Stimulated activated naive CD8-positive, alpha-beta T cell treated with anti-CD3 and anti-CD28 coated beads, Interleukin-15, Interleukin-2, amounts not matched to agents 100 ng/mL and 50 ng/mL, for 24 hours (primary cell): ENCODE measurements around the gene STK11.
A peak's percentile ranks its signal among the peaks of the same experiment; 100 is the strongest.

Experiments used
- H3K27ac Mint-ChIP-seq: one replicate; pipeline ENCODE4 v1.8.0; 2021; ENCODE audit warnings: mild to moderate bottlenecking, mixed read lengths
- H3K27me3 Mint-ChIP-seq: one replicate; pipeline ENCODE4 v1.8.0; 2021; ENCODE audit warnings: mixed read lengths
- H3K36me3 Mint-ChIP-seq: one replicate; pipeline ENCODE4 v1.8.0; 2021; ENCODE audit warnings: low read depth, mixed read lengths
- H3K4me1 Mint-ChIP-seq: one replicate; pipeline ENCODE4 v1.8.0; 2021; ENCODE audit warnings: low read depth, mixed read lengths
- H3K4me3 Mint-ChIP-seq: one replicate; pipeline ENCODE4 v1.8.0; 2021; ENCODE audit warnings: mild to moderate bottlenecking, mixed read lengths
- H3K9me3 Mint-ChIP-seq: one replicate; pipeline ENCODE4 v1.8.0; 2021; ENCODE audit warnings: mixed read lengths

The STK11 gene

GRCh38 chr19:1205114-1206099, at the start of gene STK11:
Gene STK11, plus strand, starts transcription at chr19:1205778. Its CDS starts 1,136 bp downstream, at chr19:1206914.
- peaks cover 7% of the 10 kb centered on the region for H3K36me3 Mint-ChIP-seq
- peak within 1 kb of the TSS; percentile 87 for H3K27ac Mint-ChIP-seq
- peak within 1 kb of the TSS; percentile 95 for H3K4me3 Mint-ChIP-seq
- peaks cover 26% of the 10 kb centered on the region for H3K4me1 Mint-ChIP-seq
- no peaks in the 10 kb centered on the region for H3K9me3 Mint-ChIP-seq
- H3K27me3 Mint-ChIP-seq, result no peaks in the 10 kb centered on the region

GRCh38 chr19:1156305-1156801, 49.2 kb upstream of the STK11 start:
- Mint-ChIP-seq H3K4me1 (no peaks in the 10 kb centered on the region), H3K4me3 (no peak overlapping the region), H3K9me3 (no peaks in the 10 kb centered on the region), H3K27ac (no peak overlapping the region), H3K36me3 (peaks cover 3% of the 10 kb centered on the region), H3K27me3 (no peaks in the 10 kb centered on the region)

- H3K4me3 Mint-ChIP-seq, result no peak overlapping the region
- H3K4me1 Mint-ChIP-seq, result no peaks in the 10 kb centered on the region
- H3K27ac Mint-ChIP-seq, result no peak overlapping the region
- H3K36me3 Mint-ChIP-seq, result peaks cover 3% of the 10 kb centered on the region
- H3K9me3 Mint-ChIP-seq, result no peaks in the 10 kb centered on the region
- no peaks in the 10 kb centered on the region for H3K27me3 Mint-ChIP-seq
Measured at GRCh38 chr19:1156830-1157615, 48.6 kb upstream of the STK11 start.

GRCh38 chr19:1157931-1158884, 47.4 kb upstream of the STK11 start:
- Mint-ChIP-seq H3K4me3 (no peak overlapping the region), H3K4me1 (peaks cover 6% of the 10 kb centered on the region), H3K27me3 (no peaks in the 10 kb centered on the region), H3K36me3 (no peaks in the 10 kb centered on the region), H3K27ac (no peak overlapping the region), H3K9me3 (no peaks in the 10 kb centered on the region)

- no peaks in the 10 kb centered on the region for H3K27me3 Mint-ChIP-seq
- H3K36me3 Mint-ChIP-seq, result no peaks in the 10 kb centered on the region
- H3K27ac Mint-ChIP-seq, result no peak overlapping the region
- H3K4me1 Mint-ChIP-seq, result peaks cover 6% of the 10 kb centered on the region
- H3K9me3 Mint-ChIP-seq, result no peaks in the 10 kb centered on the region
- no peak overlapping the region for H3K4me3 Mint-ChIP-seq
Measured at GRCh38 chr19:1158885-1159448, 46.6 kb upstream of the STK11 start.

GRCh38 chr19:1159864-1160595, 45.5 kb upstream of the STK11 start:
- Mint-ChIP-seq H3K4me1 (peaks cover 6% of the 10 kb centered on the region), H3K4me3 (no peak overlapping the region), H3K36me3 (no peaks in the 10 kb centered on the region), H3K27me3 (no peaks in the 10 kb centered on the region), H3K27ac (no peak overlapping the region), H3K9me3 (no peaks in the 10 kb centered on the region)

- no peak overlapping the region for H3K4me3 Mint-ChIP-seq
- no peaks in the 10 kb centered on the region for H3K27me3 Mint-ChIP-seq
- H3K4me1 Mint-ChIP-seq, result peaks cover 6% of the 10 kb centered on the region
- H3K36me3 Mint-ChIP-seq, result no peaks in the 10 kb centered on the region
- H3K9me3 Mint-ChIP-seq, result no peaks in the 10 kb centered on the region
- H3K27ac Mint-ChIP-seq, result no peak overlapping the region
Measured at GRCh38 chr19:1161716-1162115, 43.9 kb upstream of the STK11 start.

- Mint-ChIP-seq H3K4me1 (peaks cover 6% of the 10 kb centered on the region), H3K9me3 (no peaks in the 10 kb centered on the region), H3K27me3 (no peaks in the 10 kb centered on the region), H3K27ac (no peak overlapping the region), H3K4me3 (no peak overlapping the region), H3K36me3 (no peaks in the 10 kb centered on the region)
Measured at GRCh38 chr19:1162404-1163282, 42.9 kb upstream of the STK11 start.

- Mint-ChIP-seq H3K27me3 (no peaks in the 10 kb centered on the region), H3K27ac (no peak overlapping the region), H3K36me3 (no peaks in the 10 kb centered on the region), H3K4me3 (no peak overlapping the region), H3K4me1 (peaks cover 6% of the 10 kb centered on the region), H3K9me3 (no peaks in the 10 kb centered on the region)
Measured at GRCh38 chr19:1163283-1163933, 42.2 kb upstream of the STK11 start.

GRCh38 chr19:1163934-1164683, 41.5 kb upstream of the STK11 start:
- no peak overlapping the region for H3K27ac Mint-ChIP-seq
- H3K27me3 Mint-ChIP-seq, result no peaks in the 10 kb centered on the region
- H3K4me3 Mint-ChIP-seq, result no peak overlapping the region
- no peaks in the 10 kb centered on the region for H3K9me3 Mint-ChIP-seq
- H3K36me3 Mint-ChIP-seq, result no peaks in the 10 kb centered on the region
- H3K4me1 Mint-ChIP-seq, result peaks cover 9% of the 10 kb centered on the region

GRCh38 chr19:1164684-1165531, 40.7 kb upstream of the STK11 start:
- no peaks in the 10 kb centered on the region for H3K36me3 Mint-ChIP-seq
- H3K27me3 Mint-ChIP-seq, result no peaks in the 10 kb centered on the region
- no peak overlapping the region for H3K27ac Mint-ChIP-seq
- H3K4me3 Mint-ChIP-seq, result no peak overlapping the region
- no peaks in the 10 kb centered on the region for H3K9me3 Mint-ChIP-seq
- H3K4me1 Mint-ChIP-seq, result peaks cover 17% of the 10 kb centered on the region
